Panc1 (cell line): Measurements from ENCODE around the gene LRMDA.

Experiments
- POLR2AphosphoS5 ChIP-seq: IDR thresholded peaks from 2 replicates; pipeline ENCODE4 v1.6.1; 2012; ENCODE audit warnings: mild to moderate bottlenecking, low read depth, low read length, moderate library complexity
- TF ChIP-seq, protein P1 (sequence below): fragments of 450-650 bp; IDR thresholded peaks from 2 replicates; pipeline ENCODE4 v1.5.1; 2017; ENCODE audit warnings: mild to moderate bottlenecking

- TF ChIP-seq, protein P1, sequence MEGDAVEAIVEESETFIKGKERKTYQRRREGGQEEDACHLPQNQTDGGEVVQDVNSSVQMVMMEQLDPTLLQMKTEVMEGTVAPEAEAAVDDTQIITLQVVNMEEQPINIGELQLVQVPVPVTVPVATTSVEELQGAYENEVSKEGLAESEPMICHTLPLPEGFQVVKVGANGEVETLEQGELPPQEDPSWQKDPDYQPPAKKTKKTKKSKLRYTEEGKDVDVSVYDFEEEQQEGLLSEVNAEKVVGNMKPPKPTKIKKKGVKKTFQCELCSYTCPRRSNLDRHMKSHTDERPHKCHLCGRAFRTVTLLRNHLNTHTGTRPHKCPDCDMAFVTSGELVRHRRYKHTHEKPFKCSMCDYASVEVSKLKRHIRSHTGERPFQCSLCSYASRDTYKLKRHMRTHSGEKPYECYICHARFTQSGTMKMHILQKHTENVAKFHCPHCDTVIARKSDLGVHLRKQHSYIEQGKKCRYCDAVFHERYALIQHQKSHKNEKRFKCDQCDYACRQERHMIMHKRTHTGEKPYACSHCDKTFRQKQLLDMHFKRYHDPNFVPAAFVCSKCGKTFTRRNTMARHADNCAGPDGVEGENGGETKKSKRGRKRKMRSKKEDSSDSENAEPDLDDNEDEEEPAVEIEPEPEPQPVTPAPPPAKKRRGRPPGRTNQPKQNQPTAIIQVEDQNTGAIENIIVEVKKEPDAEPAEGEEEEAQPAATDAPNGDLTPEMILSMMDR = no peak
- TF ChIP-seq POLR2AphosphoS5 = no peak
These were observed 122.1 kb downstream of the LRMDA start for GRCh38 chr10:75553550-75553949.
